Keratinocyte (primary cell): ENCODE data around the gene DENND1A. TPM values are rescaled to one million over a fixed set of nuclear protein-coding genes. Genes with fewer than 3 reads are reported as not detected.

Experiments
- DNase-seq: peaks from one replicate; pipeline ENCODE4 v3.0.0-alpha.2; 2011; ENCODE audit warnings: low read depth, missing footprints, low spot score
- FAIRE-seq: peaks from 2 replicates; lab custom pipeline; 2011; peaks lifted over from hg19 to GRCh38; lab: Jason Lieb, UNC
- H2AFZ ChIP-seq: 2 replicates; pipeline ENCODE4 v1.6.0; 2012; ENCODE audit warnings: low read length, control low read depth, inconsistent platforms; ENCODE audit not compliant: control insufficient read depth
- H3K27ac ChIP-seq: 2 replicates; pipeline ENCODE4 v1.5.1; 2011; ENCODE audit warnings: low read length; ENCODE audit not compliant: control insufficient read depth, insufficient read depth
- H3K27me3 ChIP-seq: 3 replicates; pipeline ENCODE4 v1.6.0; 2011; ENCODE audit warnings: low read length; ENCODE audit not compliant: control insufficient read depth, insufficient read depth; ENCODE audit errors: extremely low read depth
- H3K36me3 ChIP-seq, 2 experiments: 2 replicates in 1 of 2; 3 replicates in 1 of 2; pipeline ENCODE4 v1.5.1; 2011; ENCODE audit warnings: low read length in 2 of 2, mild to moderate bottlenecking in 1 of 2; ENCODE audit not compliant: control insufficient read depth in 2 of 2, insufficient read depth in 2 of 2; ENCODE audit errors: extremely low read depth in 1 of 2
- H3K4me1 ChIP-seq: 3 replicates; pipeline ENCODE4 v1.5.1; 2011; ENCODE audit warnings: low read length; ENCODE audit not compliant: control insufficient read depth, insufficient read depth; ENCODE audit errors: extremely low read depth
- H3K4me2 ChIP-seq: 3 replicates; pipeline ENCODE4 v1.6.0; 2011; ENCODE audit warnings: low read depth, low read length; ENCODE audit not compliant: control insufficient read depth, insufficient read depth; ENCODE audit errors: extremely low read depth
- H3K4me3 ChIP-seq, 3 experiments: fragments of 200-600 bp in 1 of 3; sonication (generic) in 1 of 3; 2 replicates in 2 of 3; 3 replicates in 1 of 3; pipeline ENCODE4 v1.5.1; 2011 to 2016; ENCODE audit warnings: low read length in 3 of 3, mild to moderate bottlenecking in 3 of 3, control low read depth in 2 of 3, inconsistent platforms in 1 of 3, low read depth in 1 of 3, mixed read lengths in 1 of 3, mixed run types in 1 of 3, moderate library complexity in 1 of 3; ENCODE audit not compliant: control insufficient read depth in 2 of 3, insufficient read depth in 2 of 3; ENCODE audit errors: extremely low read depth in 1 of 3
- H3K79me2 ChIP-seq: 2 replicates; pipeline ENCODE4 v1.6.0; 2012; ENCODE audit warnings: low read length; ENCODE audit not compliant: control insufficient read depth, insufficient read depth
- H3K9ac ChIP-seq: 3 replicates; pipeline ENCODE4 v1.6.0; 2011; ENCODE audit warnings: low read length; ENCODE audit not compliant: control insufficient read depth, insufficient read depth; ENCODE audit errors: extremely low read depth
- H3K9me1 ChIP-seq: 3 replicates; pipeline ENCODE4 v1.6.0; 2011; ENCODE audit warnings: low read length; ENCODE audit not compliant: control insufficient read depth, insufficient read depth; ENCODE audit errors: extremely low read depth
- H3K9me3 ChIP-seq: 2 replicates; pipeline ENCODE4 v1.5.1; 2012; ENCODE audit warnings: low read depth, low read length; ENCODE audit not compliant: control insufficient read depth
- H4K20me1 ChIP-seq: 3 replicates; pipeline ENCODE4 v1.6.0; 2011; ENCODE audit warnings: low read length; ENCODE audit not compliant: control insufficient read depth, insufficient read depth; ENCODE audit errors: extremely low read depth
- EZH2 ChIP-seq: IDR thresholded peaks from one replicate; pipeline ENCODE4 v1.6.1; 2012; ENCODE audit warnings: inconsistent platforms, mild to moderate bottlenecking, low read length, moderate library complexity
- dilution Hi-C: fragments of 300-500 bp; cut with MboI; formaldehyde crosslinking; loops from one replicate; pipeline ENCODE4 v1.7.0; 2020; ENCODE audit warnings: low sequenced_read_pairs; ENCODE audit not compliant: extremely low pct_ligation_motif_present
- polyA plus RNA-seq, 5 experiments: library from polyadenylated mRNA; depleted of rRNA in 3 of 5; stranded (reverse) in 3 of 5; stranded (forward) in 1 of 5; unstranded in 1 of 5; fragments of >200 nt; gene quantifications; 1 replicate in 1 of 5; 2 replicates in 3 of 5; 3 replicates in 1 of 5; pipeline versions ENCODE4 v1.2.1 to v1.2.3, GENCODE V29; 2011 to 2012; ENCODE audit warnings: missing spikeins in 2 of 5, low read depth in 1 of 5, low replicate concordance in 1 of 5
- TF ChIP-seq, protein P1 (sequence below), 3 experiments: IDR thresholded peaks in 1 of 3; conservative IDR thresholded peaks in 1 of 3; optimal IDR thresholded peaks in 1 of 3; 2 replicates in 2 of 3; 3 replicates in 1 of 3; pipeline versions ENCODE3 to v1.5.1; 2011; ENCODE audit warnings: low read length in 3 of 3, mild to moderate bottlenecking in 3 of 3, moderate library complexity in 2 of 3, control low read depth in 1 of 3, inconsistent platforms in 1 of 3; ENCODE audit not compliant: insufficient read depth in 2 of 3; ENCODE audit errors: extremely low read depth in 1 of 3

Gene DENND1A
- polyA plus RNA-seq, 1 donor (not counting 4 experiments of a cell fraction or from before 2014, with no cell fraction given): 13.0 TPM

DNA sequence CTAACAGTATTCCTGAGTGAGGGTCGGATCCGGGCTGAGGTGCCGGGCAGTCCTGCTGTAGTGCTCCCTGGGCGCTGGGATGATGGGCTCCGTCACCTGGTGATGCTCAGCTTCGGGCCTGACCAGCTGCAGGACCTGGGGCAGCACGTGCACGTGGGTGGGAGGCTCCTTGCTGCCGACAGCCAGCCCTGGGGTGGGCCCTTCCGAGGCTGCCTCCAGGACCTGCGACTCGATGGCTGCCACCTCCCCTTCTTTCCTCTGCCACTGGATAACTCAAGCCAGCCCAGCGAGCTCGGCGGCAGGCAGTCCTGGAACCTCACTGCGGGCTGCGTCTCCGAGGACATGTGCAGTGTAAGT lies 558.7 kb downstream of the DENND1A start:
- H3K4me1 ChIP-seq: no peaks in the 10 kb centered on the region
- no peaks in the 10 kb centered on the region for H3K36me3 ChIP-seq
- no peak overlapping the region for H3K4me2 ChIP-seq
- dilution Hi-C loops: no loop called here
- no peak overlapping the region for H2AFZ ChIP-seq
- H3K4me3 ChIP-seq: no peak overlapping the region
- H4K20me1 ChIP-seq: no peaks in the 10 kb centered on the region
- no peak overlapping the region for H3K27ac ChIP-seq
- H3K9me1 ChIP-seq: no peaks in the 10 kb centered on the region
- FAIRE-seq (no peak), DNase-seq (no peak)
- no peaks in the 10 kb centered on the region for H3K79me2 ChIP-seq
- H3K27me3 ChIP-seq: peaks cover 66% of the 10 kb centered on the region
- H3K9me3 ChIP-seq: no peaks in the 10 kb centered on the region
- H3K9ac ChIP-seq: no peak overlapping the region
- no peak for TF ChIP-seq EZH2
- TF ChIP-seq, protein P1, sequence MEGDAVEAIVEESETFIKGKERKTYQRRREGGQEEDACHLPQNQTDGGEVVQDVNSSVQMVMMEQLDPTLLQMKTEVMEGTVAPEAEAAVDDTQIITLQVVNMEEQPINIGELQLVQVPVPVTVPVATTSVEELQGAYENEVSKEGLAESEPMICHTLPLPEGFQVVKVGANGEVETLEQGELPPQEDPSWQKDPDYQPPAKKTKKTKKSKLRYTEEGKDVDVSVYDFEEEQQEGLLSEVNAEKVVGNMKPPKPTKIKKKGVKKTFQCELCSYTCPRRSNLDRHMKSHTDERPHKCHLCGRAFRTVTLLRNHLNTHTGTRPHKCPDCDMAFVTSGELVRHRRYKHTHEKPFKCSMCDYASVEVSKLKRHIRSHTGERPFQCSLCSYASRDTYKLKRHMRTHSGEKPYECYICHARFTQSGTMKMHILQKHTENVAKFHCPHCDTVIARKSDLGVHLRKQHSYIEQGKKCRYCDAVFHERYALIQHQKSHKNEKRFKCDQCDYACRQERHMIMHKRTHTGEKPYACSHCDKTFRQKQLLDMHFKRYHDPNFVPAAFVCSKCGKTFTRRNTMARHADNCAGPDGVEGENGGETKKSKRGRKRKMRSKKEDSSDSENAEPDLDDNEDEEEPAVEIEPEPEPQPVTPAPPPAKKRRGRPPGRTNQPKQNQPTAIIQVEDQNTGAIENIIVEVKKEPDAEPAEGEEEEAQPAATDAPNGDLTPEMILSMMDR (optimal IDR thresholded peaks at IDR 0.05 in 1 of 3, IDR thresholded peaks at IDR 0.05 in 1 of 3, conservative IDR thresholded peaks at IDR 0.05 in 1 of 3; ENCODE audit: extremely low read depth in 1 of 3, insufficient read depth in 2 of 3, low read length in 3 of 3): no peak

DNA sequence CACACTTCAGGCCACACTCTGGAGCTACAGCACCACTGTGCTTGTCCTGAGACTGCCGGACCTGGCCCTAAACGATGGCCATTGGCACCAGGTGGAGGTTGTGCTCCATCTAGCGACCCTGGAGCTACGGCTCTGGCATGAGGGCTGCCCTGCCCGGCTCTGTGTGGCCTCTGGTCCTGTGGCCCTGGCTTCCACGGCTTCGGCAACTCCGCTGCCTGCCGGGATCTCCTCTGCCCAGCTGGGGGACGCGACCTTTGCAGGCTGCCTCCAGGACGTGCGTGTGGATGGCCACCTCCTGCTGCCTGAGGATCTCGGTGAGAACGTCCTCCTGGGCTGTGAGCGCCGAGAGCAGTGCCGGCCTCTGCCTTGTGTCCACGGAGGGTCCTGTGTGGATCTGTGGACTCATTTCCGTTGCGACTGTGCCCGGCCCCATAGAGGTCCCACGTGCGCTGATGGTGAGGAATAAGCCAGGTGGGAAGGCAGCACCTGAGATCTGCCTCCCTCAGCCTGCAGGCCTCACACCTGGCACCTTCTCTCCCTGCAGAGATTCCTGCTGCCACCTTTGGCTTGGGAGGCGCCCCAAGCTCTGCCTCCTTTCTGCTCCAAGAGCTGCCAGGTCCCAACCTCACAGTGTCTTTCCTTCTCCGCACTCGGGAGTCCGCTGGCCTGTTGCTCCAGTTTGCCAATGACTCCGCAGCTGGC lies 559.2 kb downstream of the DENND1A start:
- TF ChIP-seq, protein P1 (optimal IDR thresholded peaks at IDR 0.05 in 1 of 3, IDR thresholded peaks at IDR 0.05 in 1 of 3, conservative IDR thresholded peaks at IDR 0.05 in 1 of 3; ENCODE audit: extremely low read depth in 1 of 3, insufficient read depth in 2 of 3, low read length in 3 of 3): no peak
- no peak for TF ChIP-seq EZH2
- FAIRE-seq: no peak

More for the DNA sequence above, 559.2 kb downstream of the DENND1A start:
- Histone ChIP-seq H3K9ac (no peak overlapping the region), H4K20me1 (no peaks in the 10 kb centered on the region), H2AFZ (no peak overlapping the region), H3K4me1 (no peaks in the 10 kb centered on the region), H3K4me3 (no peak overlapping the region), H3K27ac (no peak overlapping the region), H3K4me2 (no peak overlapping the region), H3K27me3 (peaks cover 60% of the 10 kb centered on the region), H3K9me3 (no peaks in the 10 kb centered on the region), H3K36me3 (no peaks in the 10 kb centered on the region), H3K79me2 (no peaks in the 10 kb centered on the region), H3K9me1 (no peaks in the 10 kb centered on the region)
- dilution Hi-C loops: no loop called here
- DNase-seq: no peak
